ENCODE results near the gene KDSR.
"Not testable (repeated sequence)": the region's sequence is repeated elsewhere in the genome, so short reads cannot be mapped to it uniquely, and the experiment has no call there.

DNA sequence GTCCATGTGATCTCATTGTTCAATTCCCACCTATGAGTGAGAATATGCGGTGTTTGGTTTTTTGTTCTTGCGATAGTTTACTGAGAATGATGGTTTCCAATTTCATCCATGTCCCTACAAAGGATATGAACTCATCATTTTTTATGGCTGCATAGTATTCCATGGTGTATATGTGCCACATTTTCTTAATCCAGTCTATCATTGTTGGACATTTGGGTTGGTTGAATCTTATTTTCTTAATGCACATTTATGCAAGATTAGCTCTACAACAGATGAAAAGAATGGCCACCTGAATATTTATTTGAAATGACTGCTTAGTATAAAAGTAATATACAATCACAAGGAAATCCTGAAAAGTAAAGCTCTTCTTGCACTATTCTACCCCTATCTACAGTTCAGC is 3.6 kb downstream of the KDSR start:
- TF ChIP-seq, protein P1, sequence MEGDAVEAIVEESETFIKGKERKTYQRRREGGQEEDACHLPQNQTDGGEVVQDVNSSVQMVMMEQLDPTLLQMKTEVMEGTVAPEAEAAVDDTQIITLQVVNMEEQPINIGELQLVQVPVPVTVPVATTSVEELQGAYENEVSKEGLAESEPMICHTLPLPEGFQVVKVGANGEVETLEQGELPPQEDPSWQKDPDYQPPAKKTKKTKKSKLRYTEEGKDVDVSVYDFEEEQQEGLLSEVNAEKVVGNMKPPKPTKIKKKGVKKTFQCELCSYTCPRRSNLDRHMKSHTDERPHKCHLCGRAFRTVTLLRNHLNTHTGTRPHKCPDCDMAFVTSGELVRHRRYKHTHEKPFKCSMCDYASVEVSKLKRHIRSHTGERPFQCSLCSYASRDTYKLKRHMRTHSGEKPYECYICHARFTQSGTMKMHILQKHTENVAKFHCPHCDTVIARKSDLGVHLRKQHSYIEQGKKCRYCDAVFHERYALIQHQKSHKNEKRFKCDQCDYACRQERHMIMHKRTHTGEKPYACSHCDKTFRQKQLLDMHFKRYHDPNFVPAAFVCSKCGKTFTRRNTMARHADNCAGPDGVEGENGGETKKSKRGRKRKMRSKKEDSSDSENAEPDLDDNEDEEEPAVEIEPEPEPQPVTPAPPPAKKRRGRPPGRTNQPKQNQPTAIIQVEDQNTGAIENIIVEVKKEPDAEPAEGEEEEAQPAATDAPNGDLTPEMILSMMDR (IDR thresholded peaks at IDR 0.05): not testable (repeated sequence)
- not testable (repeated sequence) for TF ChIP-seq POLR2A (IDR thresholded peaks at IDR 0.05)

Measured in body of pancreas (tissue), 4 donors.